Testis (tissue), 2 donors: ENCODE data around the gene DHRS2.

Source experiments
- CTCF ChIP-seq, 3 experiments: fragments of 450-650 bp in 2 of 3; fragments of 200-600 bp in 1 of 3; sonication (generic) in 1 of 3; IDR thresholded peaks; one replicate each; pipeline ENCODE4 v1.5.1; 2016 to 2019; ENCODE audit warnings: antibody characterized with exemption in 3 of 3, mild to moderate bottlenecking in 2 of 3, moderate library complexity in 1 of 3
- POLR2A ChIP-seq: fragments of 450-650 bp; IDR thresholded peaks from one replicate; pipeline ENCODE4 v1.6.1; 2017; ENCODE audit warnings: antibody characterized with exemption, mild to moderate bottlenecking, moderate library complexity

DNA sequence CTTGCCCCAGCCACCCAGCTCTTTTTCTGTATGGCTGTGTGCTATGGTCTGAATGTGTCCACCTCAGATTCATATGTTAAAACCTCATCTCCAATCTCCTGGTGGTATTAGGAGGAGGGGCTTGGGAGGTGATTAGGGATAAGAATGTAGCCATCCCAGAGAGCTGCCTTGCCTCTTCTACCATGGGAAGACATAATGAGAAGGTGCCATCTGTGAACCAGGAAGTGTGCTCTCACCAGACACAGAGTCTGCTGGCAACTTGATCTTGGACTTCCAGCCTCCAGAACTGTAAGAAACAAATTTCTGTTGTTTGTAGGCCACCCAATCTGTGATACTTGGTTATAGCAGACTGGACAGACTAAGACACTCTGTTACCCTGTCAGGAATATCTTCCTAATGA lies 34.7 kb upstream of the DHRS2 start:
- TF ChIP-seq CTCF (IDR thresholded peaks at IDR 0.05): no peak
- no peak for TF ChIP-seq POLR2A
